Osteocyte (in vitro differentiated cells): ENCODE results near the gene ASS1. TPM values are rescaled to one million over a fixed set of nuclear protein-coding genes. Genes with fewer than 3 reads are reported as not detected.

Source experiments
- DNase-seq: peaks from one replicate; pipeline ENCODE4 v3.0.0; 2021; ENCODE audit warnings: mixed read lengths; ENCODE audit not compliant: unreplicated experiment; ENCODE audit errors: extremely low spot score
- H3K27ac Mint-ChIP-seq: one replicate; pipeline ENCODE4 v1.8.0; 2021; ENCODE audit warnings: mild to moderate bottlenecking, mixed read lengths; ENCODE audit not compliant: unreplicated experiment
- H3K27me3 Mint-ChIP-seq: one replicate; pipeline ENCODE4 v1.8.0; 2021; ENCODE audit warnings: mixed read lengths; ENCODE audit not compliant: unreplicated experiment
- H3K36me3 Mint-ChIP-seq: one replicate; pipeline ENCODE4 v1.8.0; 2021; ENCODE audit warnings: mixed read lengths; ENCODE audit not compliant: unreplicated experiment
- H3K4me1 Mint-ChIP-seq: one replicate; pipeline ENCODE4 v1.8.0; 2021; ENCODE audit warnings: mixed read lengths; ENCODE audit not compliant: unreplicated experiment
- H3K4me3 Mint-ChIP-seq: one replicate; pipeline ENCODE4 v1.8.0; 2021; ENCODE audit warnings: mild to moderate bottlenecking, moderate library complexity, mixed read lengths; ENCODE audit not compliant: unreplicated experiment
- H3K9me3 Mint-ChIP-seq: one replicate; pipeline ENCODE4 v1.8.0; 2021; ENCODE audit warnings: mixed read lengths; ENCODE audit not compliant: unreplicated experiment
- total RNA-seq: library from RNA; stranded (reverse); gene quantifications from 2 replicates; pipeline ENCODE4 v1.2.1, GENCODE V29; 2021
- TF ChIP-seq, protein P1 (sequence below): fragments of 200-600 bp; sonication (generic); IDR thresholded peaks from 2 replicates; pipeline ENCODE4 v1.5.0; 2021; ENCODE audit warnings: antibody characterized with exemption, mild to moderate bottlenecking, moderate library complexity

Gene ASS1
- total RNA-seq, 1 donor from 2014 or later, result 219 TPM

DNA sequence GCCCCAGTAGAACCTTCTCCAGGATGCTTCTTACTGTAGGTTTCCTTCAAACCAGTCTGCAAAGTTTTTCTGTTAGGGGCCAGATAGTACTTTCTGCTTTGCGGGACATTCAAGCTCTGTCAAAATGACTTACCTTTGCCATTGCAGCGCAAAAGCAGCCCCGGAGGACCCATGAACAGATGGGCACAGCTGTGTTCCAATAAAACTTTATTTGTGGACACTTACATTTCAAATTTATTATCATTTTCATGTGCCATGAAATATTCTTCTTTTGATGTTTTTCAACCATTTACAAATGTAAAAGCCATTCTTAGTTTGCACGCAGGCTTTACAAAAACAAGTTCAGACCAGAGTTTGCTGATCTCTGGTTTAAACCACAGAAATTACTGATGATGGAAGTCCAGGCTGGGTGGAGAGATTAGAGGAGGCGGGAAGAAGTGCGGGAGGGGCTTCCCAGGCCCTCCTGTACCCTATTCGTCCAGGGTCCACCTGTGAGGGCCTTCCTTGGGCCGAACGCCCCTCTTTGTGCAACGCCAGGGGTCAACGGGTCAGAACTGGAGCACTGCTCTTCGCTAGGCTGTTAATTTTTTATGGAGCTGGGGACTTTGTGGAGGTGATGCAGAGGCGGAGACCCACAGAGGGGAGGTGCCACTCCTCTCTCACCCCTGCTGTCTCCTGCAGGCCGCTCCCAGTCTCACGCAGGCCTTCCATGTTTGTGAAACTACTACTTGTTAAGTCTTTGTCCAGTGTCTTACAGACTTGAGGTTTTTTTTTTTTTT, 7.6 kb upstream of the ASS1 start:
- Mint-ChIP-seq H3K4me1 (peaks cover 9% of the 10 kb centered on the region), H3K9me3 (peaks cover 13% of the 10 kb centered on the region), H3K4me3 (no peak overlapping the region), H3K27ac (no peak overlapping the region), H3K36me3 (peaks cover 5% of the 10 kb centered on the region), H3K27me3 (peaks cover 3% of the 10 kb centered on the region)
- TF ChIP-seq, protein P1, sequence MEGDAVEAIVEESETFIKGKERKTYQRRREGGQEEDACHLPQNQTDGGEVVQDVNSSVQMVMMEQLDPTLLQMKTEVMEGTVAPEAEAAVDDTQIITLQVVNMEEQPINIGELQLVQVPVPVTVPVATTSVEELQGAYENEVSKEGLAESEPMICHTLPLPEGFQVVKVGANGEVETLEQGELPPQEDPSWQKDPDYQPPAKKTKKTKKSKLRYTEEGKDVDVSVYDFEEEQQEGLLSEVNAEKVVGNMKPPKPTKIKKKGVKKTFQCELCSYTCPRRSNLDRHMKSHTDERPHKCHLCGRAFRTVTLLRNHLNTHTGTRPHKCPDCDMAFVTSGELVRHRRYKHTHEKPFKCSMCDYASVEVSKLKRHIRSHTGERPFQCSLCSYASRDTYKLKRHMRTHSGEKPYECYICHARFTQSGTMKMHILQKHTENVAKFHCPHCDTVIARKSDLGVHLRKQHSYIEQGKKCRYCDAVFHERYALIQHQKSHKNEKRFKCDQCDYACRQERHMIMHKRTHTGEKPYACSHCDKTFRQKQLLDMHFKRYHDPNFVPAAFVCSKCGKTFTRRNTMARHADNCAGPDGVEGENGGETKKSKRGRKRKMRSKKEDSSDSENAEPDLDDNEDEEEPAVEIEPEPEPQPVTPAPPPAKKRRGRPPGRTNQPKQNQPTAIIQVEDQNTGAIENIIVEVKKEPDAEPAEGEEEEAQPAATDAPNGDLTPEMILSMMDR, result no peak
- DNase-seq, result no peak

DNA sequence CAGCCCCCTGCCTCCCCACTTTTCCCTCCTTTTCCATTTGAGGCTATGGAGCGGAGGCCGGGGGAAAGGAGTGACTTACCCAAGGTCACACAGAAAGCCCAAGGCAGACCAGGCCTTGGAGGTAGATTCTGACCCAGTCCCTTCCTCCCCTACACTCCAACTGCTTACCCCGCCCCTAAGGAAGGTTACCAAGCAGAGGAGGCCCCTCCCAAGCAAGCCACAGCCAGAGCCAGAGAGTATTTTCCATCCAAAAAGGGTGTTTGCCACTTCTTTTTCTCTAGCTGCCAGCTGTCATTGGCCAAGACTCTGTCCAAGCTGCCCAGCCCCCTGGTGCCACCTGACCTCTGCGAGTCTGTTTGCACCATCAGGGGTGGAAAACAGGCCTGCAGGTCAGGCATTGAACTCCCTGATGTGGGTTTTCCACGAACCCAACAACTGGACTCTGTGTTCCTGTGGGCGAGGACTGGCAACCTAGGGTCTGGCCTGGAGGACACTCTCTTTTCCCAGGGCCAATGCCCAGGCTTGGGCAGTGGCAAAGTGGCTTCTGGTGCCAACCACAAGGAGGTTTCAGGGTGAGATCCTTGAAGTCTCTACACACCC, 6.3 kb upstream of the ASS1 start:
- H3K9me3 Mint-ChIP-seq, result peaks cover 14% of the 10 kb centered on the region
- no peak overlapping the region for H3K4me3 Mint-ChIP-seq
- H3K4me1 Mint-ChIP-seq, result no peaks in the 10 kb centered on the region
- TF ChIP-seq, protein P1, result no peak
- H3K27ac Mint-ChIP-seq, result no peak overlapping the region
- H3K27me3 Mint-ChIP-seq, result peaks cover 3% of the 10 kb centered on the region
- H3K36me3 Mint-ChIP-seq, result peaks cover 5% of the 10 kb centered on the region
- no peak for DNase-seq

DNA sequence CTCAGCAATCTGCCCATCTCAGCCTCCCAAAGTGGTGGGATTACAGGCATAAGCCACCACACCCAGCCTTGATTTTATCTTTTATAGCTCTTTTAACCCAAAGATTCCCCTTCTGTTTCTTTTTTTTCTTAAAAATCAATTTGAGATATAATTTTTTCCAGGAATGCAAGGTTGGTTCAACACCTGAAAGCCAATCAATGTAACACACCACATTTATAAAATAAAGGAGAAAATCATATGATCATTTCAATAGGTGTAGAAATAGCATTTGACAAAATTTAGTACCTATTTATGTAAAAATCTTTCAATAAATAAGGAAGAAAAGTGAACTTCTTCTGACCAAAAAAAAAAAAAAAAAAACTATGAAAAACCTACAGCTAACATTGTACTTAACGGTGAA, 3.7 kb upstream of the ASS1 start:
- Mint-ChIP-seq H3K4me1 (peaks cover 6% of the 10 kb centered on the region), H3K36me3 (peaks cover 3% of the 10 kb centered on the region), H3K4me3 (no peak overlapping the region), H3K9me3 (peaks cover 14% of the 10 kb centered on the region), H3K27ac (no peak overlapping the region), H3K27me3 (no peaks in the 10 kb centered on the region)
- TF ChIP-seq, protein P1, result no peak
- no peak for DNase-seq

DNA sequence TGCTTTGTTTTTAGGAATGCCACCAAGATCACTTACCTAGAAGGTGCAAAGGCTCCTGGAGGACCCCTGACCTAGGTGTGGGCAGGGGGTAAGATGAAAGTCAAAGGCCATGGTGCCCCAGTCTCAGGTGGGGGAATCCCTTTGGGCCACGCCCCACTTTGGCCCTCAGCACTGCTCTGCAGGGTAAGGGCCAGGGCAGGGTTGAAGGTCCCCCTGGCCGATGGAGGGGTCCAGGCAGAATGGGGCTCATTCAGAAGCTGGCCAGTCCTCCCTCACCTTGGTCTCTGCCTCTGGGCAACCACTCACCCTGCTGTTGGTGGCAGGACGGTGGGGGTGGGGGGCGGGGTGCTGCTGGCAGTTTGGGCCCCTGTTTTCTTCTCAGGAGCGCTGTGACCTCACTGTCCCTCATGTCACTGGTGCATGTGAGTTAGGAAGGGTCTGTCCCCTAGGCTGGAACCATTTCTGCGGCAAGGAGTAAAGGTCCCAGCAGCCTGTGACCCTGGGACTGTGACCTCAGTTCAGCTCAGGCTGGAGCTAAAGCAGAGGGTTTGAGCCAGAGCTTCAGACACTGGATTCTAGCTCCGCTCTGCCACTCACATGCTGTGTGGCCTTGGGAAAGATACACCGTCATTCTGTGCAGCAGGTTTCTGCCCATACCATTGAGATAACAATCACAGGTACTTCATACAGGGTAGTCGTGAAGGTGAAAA, 1.9 kb upstream of the ASS1 start:
- DNase-seq, result no peak
- Mint-ChIP-seq H3K36me3 (peaks cover 3% of the 10 kb centered on the region), H3K27me3 (no peaks in the 10 kb centered on the region), H3K27ac (no peak overlapping the region), H3K9me3 (peaks cover 14% of the 10 kb centered on the region), H3K4me1 (peaks cover 24% of the 10 kb centered on the region), H3K4me3 (no peak overlapping the region)
- TF ChIP-seq, protein P1, result no peak

DNA sequence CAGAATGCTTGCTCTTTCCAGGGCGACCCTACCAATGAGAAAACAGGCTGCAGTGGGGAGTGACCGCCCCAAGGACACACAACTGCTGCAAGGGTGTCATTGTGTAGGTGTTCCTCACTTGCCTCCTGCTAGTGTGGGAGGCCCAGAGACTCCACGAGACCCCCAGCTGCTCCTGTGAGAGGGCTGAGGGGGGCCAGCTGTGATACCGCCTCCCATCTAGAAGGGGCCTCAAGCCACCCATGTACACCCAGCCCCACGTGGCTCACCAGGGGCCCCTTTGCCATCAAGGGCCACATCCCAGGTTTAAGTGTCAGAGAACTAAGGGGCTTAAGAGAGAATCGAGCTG, 1.3 kb upstream of the ASS1 start:
- H3K27ac Mint-ChIP-seq, result no peak overlapping the region
- no peak overlapping the region for H3K4me3 Mint-ChIP-seq

More for the DNA sequence above, 1.3 kb upstream of the ASS1 start:
- TF ChIP-seq, protein P1, result no peak
- H3K9me3 Mint-ChIP-seq, result peaks cover 14% of the 10 kb centered on the region
- no peak for DNase-seq
- peaks cover 3% of the 10 kb centered on the region for H3K36me3 Mint-ChIP-seq
- H3K4me1 Mint-ChIP-seq, result peaks cover 30% of the 10 kb centered on the region
- H3K27me3 Mint-ChIP-seq, result no peaks in the 10 kb centered on the region
